Keratinocyte (primary cell): Measurements from ENCODE around the gene TNP1.

Source experiments
- CTCF ChIP-seq, 3 experiments: IDR thresholded peaks in 1 of 3; conservative IDR thresholded peaks in 1 of 3; optimal IDR thresholded peaks in 1 of 3; 2 replicates in 2 of 3; 3 replicates in 1 of 3; pipeline versions ENCODE3 to v1.5.1; 2011; ENCODE audit warnings: low read length in 3 of 3, mild to moderate bottlenecking in 3 of 3, moderate library complexity in 2 of 3, control low read depth in 1 of 3, inconsistent platforms in 1 of 3; ENCODE audit not compliant: insufficient read depth in 2 of 3; ENCODE audit errors: extremely low read depth in 1 of 3
- EZH2 ChIP-seq: IDR thresholded peaks from one replicate; pipeline ENCODE4 v1.6.1; 2012; ENCODE audit warnings: inconsistent platforms, mild to moderate bottlenecking, low read length, moderate library complexity

DNA sequence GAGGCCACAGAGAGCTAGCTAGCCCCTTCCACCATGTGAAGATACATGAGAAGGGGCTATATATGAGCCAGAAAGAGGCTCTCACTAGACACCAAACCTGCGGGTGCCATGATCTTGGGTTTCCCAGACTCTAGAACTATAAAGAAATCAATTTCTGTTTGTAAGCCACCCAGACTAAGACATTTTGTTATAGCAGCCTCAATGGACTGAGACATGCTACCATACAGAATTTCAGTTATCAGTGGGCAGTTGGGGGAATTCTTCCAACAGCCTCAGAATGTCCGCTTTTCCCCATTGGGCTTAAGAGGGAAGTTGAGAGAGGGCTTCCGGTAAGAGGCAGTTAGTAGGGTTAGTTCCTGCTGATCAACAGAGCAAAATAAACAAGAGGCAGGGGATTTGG lies 39.2 kb downstream of the TNP1 start:
- TF ChIP-seq CTCF (optimal IDR thresholded peaks at IDR 0.05 in 1 of 3, IDR thresholded peaks at IDR 0.05 in 1 of 3, conservative IDR thresholded peaks at IDR 0.05 in 1 of 3; ENCODE audit: extremely low read depth in 1 of 3, insufficient read depth in 2 of 3, low read length in 3 of 3) = no peak
- TF ChIP-seq EZH2 = no peak
